ENCODE measurements around the gene CLCF1. TPM values are rescaled to one million over a fixed set of nuclear protein-coding genes. Genes with fewer than 3 reads are reported as not detected.

Gene CLCF1
- polyA plus RNA-seq, 1 donor from 2014 or later: not detected

DNA sequence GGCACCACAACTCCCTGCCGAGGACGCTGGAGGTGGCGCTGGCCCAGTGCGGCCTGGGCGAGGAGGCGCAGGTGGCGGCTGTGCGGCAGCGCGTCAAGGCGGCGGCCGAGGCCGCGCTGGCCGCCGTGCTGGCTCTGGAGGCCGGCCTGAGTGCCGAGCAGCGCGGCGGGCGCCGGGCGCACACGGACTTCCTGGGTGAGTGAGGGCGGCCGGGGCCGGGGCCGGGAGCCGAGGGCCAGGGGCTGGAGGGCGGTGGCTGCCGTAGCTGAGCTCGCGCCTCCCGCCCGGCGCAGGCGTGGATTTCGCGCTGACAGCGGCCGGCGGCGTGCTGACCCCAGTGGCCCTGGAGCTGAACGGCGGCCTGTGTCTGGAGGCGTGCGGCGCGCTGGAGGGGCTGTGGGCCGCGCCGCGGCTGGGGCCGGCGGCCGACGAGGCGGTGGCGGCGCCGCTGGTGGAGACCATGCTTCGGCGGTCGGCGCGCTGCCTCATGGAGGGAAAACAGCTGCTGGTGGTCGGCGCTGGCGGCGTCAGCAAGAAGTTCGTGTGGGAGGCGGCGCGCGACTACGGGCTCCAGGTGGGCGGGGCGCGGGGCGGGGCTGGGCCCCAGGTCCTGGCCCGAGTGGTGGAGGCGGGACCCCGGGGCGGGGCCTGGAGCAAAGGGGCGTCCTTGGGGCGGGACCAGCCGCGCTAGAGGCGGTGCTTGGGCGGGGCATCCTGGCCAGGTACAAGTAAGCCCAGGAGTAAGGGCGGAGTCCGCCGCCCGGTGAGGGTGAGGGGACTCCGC is 47.4 kb upstream of the CLCF1 start:
- Histone ChIP-seq H3F3A (ENCODE audit: insufficient read depth, low read length, poor library complexity, severe bottlenecking) (no peaks in the 10 kb centered on the region), H3K9ac (ENCODE audit: low read length) (peak overlapping the region; percentile 44), H4K20me1 (ENCODE audit: insufficient read depth) (no peaks in the 10 kb centered on the region), H3K27me3 (ENCODE audit: insufficient read depth, low read depth, low read length) (peaks cover 11% of the 10 kb centered on the region), H3K4me2 (ENCODE audit: low read length) (no peak overlapping the region), H2AFZ (ENCODE audit: low read depth, low read length) (no peak overlapping the region), H3K9me3 (ENCODE audit: low read length) (no peaks in the 10 kb centered on the region), H3K36me3 (ENCODE audit: insufficient read depth, low read length) (no peaks in the 10 kb centered on the region), H3K9me2 (ENCODE audit: insufficient read depth, low read length) (no peaks in the 10 kb centered on the region), H3K4me3 (ENCODE audit: low read length) (peak overlapping the region; percentile 57), H3K27ac (ENCODE audit: low read length) (no peak overlapping the region), H3K79me2 (replicated peaks; ENCODE audit: insufficient read depth, low read length) (no peaks in the 10 kb centered on the region)
- TF ChIP-seq SMC3 (conservative IDR thresholded peaks at IDR 0.05; ENCODE audit: poor library complexity): peak; percentile 41
- TF ChIP-seq EP300 (conservative IDR thresholded peaks at IDR 0.05; ENCODE audit: poor library complexity, severe bottlenecking): no peak
- TF ChIP-seq MXI1 (conservative IDR thresholded peaks at IDR 0.05; ENCODE audit: poor library complexity, severe bottlenecking): peak; percentile 96
- TF ChIP-seq POLR2AphosphoS5 (IDR thresholded peaks at IDR 0.05): peak; percentile 56
- TF ChIP-seq, protein P1, sequence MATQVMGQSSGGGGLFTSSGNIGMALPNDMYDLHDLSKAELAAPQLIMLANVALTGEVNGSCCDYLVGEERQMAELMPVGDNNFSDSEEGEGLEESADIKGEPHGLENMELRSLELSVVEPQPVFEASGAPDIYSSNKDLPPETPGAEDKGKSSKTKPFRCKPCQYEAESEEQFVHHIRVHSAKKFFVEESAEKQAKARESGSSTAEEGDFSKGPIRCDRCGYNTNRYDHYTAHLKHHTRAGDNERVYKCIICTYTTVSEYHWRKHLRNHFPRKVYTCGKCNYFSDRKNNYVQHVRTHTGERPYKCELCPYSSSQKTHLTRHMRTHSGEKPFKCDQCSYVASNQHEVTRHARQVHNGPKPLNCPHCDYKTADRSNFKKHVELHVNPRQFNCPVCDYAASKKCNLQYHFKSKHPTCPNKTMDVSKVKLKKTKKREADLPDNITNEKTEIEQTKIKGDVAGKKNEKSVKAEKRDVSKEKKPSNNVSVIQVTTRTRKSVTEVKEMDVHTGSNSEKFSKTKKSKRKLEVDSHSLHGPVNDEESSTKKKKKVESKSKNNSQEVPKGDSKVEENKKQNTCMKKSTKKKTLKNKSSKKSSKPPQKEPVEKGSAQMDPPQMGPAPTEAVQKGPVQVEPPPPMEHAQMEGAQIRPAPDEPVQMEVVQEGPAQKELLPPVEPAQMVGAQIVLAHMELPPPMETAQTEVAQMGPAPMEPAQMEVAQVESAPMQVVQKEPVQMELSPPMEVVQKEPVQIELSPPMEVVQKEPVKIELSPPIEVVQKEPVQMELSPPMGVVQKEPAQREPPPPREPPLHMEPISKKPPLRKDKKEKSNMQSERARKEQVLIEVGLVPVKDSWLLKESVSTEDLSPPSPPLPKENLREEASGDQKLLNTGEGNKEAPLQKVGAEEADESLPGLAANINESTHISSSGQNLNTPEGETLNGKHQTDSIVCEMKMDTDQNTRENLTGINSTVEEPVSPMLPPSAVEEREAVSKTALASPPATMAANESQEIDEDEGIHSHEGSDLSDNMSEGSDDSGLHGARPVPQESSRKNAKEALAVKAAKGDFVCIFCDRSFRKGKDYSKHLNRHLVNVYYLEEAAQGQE (IDR thresholded peaks at IDR 0.05; ENCODE audit: borderline replicate concordance): no peak
- peak; percentile 24 for TF ChIP-seq RAD21 (conservative IDR thresholded peaks at IDR 0.05)

DNA sequence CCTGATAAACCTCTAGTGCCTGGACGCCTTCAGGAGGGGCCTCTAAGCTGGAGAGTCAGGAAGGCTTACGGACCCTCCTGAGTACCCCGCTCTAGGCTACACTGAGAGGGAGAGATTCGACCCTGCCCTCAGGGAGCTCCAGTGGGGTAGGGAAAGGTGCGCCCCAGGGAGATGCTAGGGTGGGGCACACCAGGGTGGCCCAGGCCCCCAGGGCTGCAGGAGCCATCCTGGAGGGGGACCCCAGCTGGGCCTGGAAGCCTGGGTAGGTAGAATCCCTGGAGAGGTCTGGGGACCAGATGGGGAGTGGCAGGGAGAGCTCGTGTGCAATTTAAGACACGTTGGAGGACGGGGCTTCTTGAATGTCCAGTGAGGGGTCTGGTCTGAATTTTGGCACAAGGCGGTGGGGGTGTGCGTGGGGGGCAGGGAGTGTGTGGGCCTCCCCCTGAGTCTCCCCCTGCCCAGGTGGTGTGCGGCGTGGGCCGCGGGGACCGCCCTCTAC is 46.8 kb upstream of the CLCF1 start:
- Histone ChIP-seq H3F3A (ENCODE audit: insufficient read depth, low read length, poor library complexity, severe bottlenecking) (no peaks in the 10 kb centered on the region), H3K9me2 (ENCODE audit: insufficient read depth, low read length) (no peaks in the 10 kb centered on the region), H3K9ac (ENCODE audit: low read length) (peak overlapping the region; percentile 44), H3K4me2 (ENCODE audit: low read length) (no peak overlapping the region), H3K9me3 (ENCODE audit: low read length) (no peaks in the 10 kb centered on the region), H3K36me3 (ENCODE audit: insufficient read depth, low read length) (no peaks in the 10 kb centered on the region), H3K27ac (ENCODE audit: low read length) (no peak overlapping the region), H3K79me2 (replicated peaks; ENCODE audit: insufficient read depth, low read length) (no peaks in the 10 kb centered on the region), H2AFZ (ENCODE audit: low read depth, low read length) (no peak overlapping the region), H4K20me1 (ENCODE audit: insufficient read depth) (no peaks in the 10 kb centered on the region), H3K27me3 (ENCODE audit: insufficient read depth, low read depth, low read length) (peaks cover 14% of the 10 kb centered on the region), H3K4me3 (ENCODE audit: low read length) (peak overlapping the region; percentile 57)
- TF ChIP-seq TAF1 (IDR thresholded peaks at IDR 0.05; ENCODE audit: low read depth) (no peak), SMC3 (conservative IDR thresholded peaks at IDR 0.05; ENCODE audit: poor library complexity) (no peak), MXI1 (conservative IDR thresholded peaks at IDR 0.05; ENCODE audit: poor library complexity, severe bottlenecking) (no peak), EZH2 (IDR thresholded peaks at IDR 0.05; ENCODE audit: borderline replicate concordance, insufficient read depth, low read length, poor library complexity, severe bottlenecking) (no peak), POLR2AphosphoS5 (IDR thresholded peaks at IDR 0.05) (no peak), RAD21 (conservative IDR thresholded peaks at IDR 0.05) (no peak), EP300 (conservative IDR thresholded peaks at IDR 0.05; ENCODE audit: poor library complexity, severe bottlenecking) (no peak)
- TF ChIP-seq, protein P1 (IDR thresholded peaks at IDR 0.05; ENCODE audit: borderline replicate concordance): no peak
- TF ChIP-seq, protein P2, sequence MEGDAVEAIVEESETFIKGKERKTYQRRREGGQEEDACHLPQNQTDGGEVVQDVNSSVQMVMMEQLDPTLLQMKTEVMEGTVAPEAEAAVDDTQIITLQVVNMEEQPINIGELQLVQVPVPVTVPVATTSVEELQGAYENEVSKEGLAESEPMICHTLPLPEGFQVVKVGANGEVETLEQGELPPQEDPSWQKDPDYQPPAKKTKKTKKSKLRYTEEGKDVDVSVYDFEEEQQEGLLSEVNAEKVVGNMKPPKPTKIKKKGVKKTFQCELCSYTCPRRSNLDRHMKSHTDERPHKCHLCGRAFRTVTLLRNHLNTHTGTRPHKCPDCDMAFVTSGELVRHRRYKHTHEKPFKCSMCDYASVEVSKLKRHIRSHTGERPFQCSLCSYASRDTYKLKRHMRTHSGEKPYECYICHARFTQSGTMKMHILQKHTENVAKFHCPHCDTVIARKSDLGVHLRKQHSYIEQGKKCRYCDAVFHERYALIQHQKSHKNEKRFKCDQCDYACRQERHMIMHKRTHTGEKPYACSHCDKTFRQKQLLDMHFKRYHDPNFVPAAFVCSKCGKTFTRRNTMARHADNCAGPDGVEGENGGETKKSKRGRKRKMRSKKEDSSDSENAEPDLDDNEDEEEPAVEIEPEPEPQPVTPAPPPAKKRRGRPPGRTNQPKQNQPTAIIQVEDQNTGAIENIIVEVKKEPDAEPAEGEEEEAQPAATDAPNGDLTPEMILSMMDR (IDR thresholded peaks at IDR 0.05; ENCODE audit: poor library complexity, severe bottlenecking): no peak

Measured in neural cell (in vitro differentiated cells).